Smooth muscle cell (in vitro differentiated cells): Measurements from ENCODE around the gene TCF25. TPM values are rescaled to one million over a fixed set of nuclear protein-coding genes. Genes with fewer than 3 reads are reported as not detected.

ENCODE experiments used
- DNase-seq: peaks from one replicate; lab custom pipeline; 2025; ENCODE audit not compliant: unreplicated experiment; lab: John Stamatoyannopoulos, UW
- H2AFZ ChIP-seq: fragments of 200-600 bp; sonication (generic); 2 replicates; pipeline ENCODE4 v1.6.0; 2016; ENCODE audit warnings: antibody characterized with exemption, low read depth, mild to moderate bottlenecking
- H3F3A ChIP-seq: fragments of 200-600 bp; sonication (generic); 2 replicates; pipeline ENCODE4 v1.6.0; 2017; ENCODE audit warnings: antibody characterized with exemption, low read depth
- H3K27ac ChIP-seq: fragments of 200-600 bp; sonication (generic); 2 replicates; pipeline ENCODE4 v1.5.1; 2016; ENCODE audit warnings: low read depth, mild to moderate bottlenecking
- H3K27me3 ChIP-seq: fragments of 200-600 bp; sonication (generic); 2 replicates; pipeline ENCODE4 v1.6.1; 2016; ENCODE audit warnings: low read depth, mild to moderate bottlenecking
- H3K36me3 ChIP-seq: fragments of 200-600 bp; sonication (generic); 2 replicates; pipeline ENCODE4 v1.5.1; 2016; ENCODE audit warnings: low read depth
- H3K4me1 ChIP-seq: fragments of 200-600 bp; sonication (generic); 2 replicates; pipeline ENCODE4 v1.5.1; 2016; ENCODE audit warnings: low read depth
- H3K4me2 ChIP-seq: fragments of 200-600 bp; sonication (generic); 2 replicates; pipeline ENCODE4 v1.6.0; 2016; ENCODE audit warnings: mild to moderate bottlenecking
- H3K4me3 ChIP-seq: fragments of 200-600 bp; sonication (generic); 2 replicates; pipeline ENCODE4 v1.5.1; 2016; ENCODE audit warnings: mild to moderate bottlenecking
- H3K79me2 ChIP-seq: fragments of 200-600 bp; sonication (generic); 2 replicates; pipeline ENCODE4 v1.6.0; 2016; ENCODE audit warnings: low read depth, mild to moderate bottlenecking
- H3K9ac ChIP-seq: fragments of 200-600 bp; sonication (generic); 2 replicates; pipeline ENCODE4 v1.6.0; 2016; ENCODE audit warnings: low read depth
- H3K9me3 ChIP-seq: fragments of 200-600 bp; sonication (generic); replicated peaks from 2 replicates; pipeline ENCODE4 v1.5.1; 2016; ENCODE audit warnings: low read depth
- H4K20me1 ChIP-seq: fragments of 200-600 bp; sonication (generic); 2 replicates; pipeline ENCODE4 v1.6.0; 2016; ENCODE audit warnings: low read depth
- CTCF ChIP-seq: fragments of 200-600 bp; sonication (generic); IDR thresholded peaks from 2 replicates; pipeline ENCODE4 v1.5.1; 2017; ENCODE audit warnings: borderline replicate concordance, mild to moderate bottlenecking, antibody characterized with exemption; ENCODE audit not compliant: insufficient read depth, poor library complexity, severe bottlenecking
- WGBS: methylation state at CpG from one replicate; pipeline ENCODE4 v1.1.7; 2016; ENCODE audit warnings: low lambda C conversion rate; 5-methylcytosine and 5-hydroxymethylcytosine counted together
- polyA plus RNA-seq: library from polyadenylated mRNA; unstranded; fragments of >200 nt; fragmentation: Nextera tagmentation; extraction: Ambion mirVana; gene quantifications from 2 replicates; pipeline ENCODE4 v1.2.1, GENCODE V29; 2016
- total RNA-seq: library from RNA; depleted of rRNA; stranded (reverse); fragments of >200 nt; gene quantifications from 2 replicates; pipeline ENCODE4 v1.2.3, GENCODE V29; 2014

The TCF25 gene
- total and polyA plus RNA-seq, 2 experiments from 2014 or later, result 99.8 to 174 TPM

- no peak for TF ChIP-seq CTCF
These were observed 45.8 kb upstream of the TCF25 start for GRCh38 chr16:89827383-89828198.

GRCh38 chr16:89828199-89828869, 45.1 kb upstream of the TCF25 start, which contains the start of gene SPIRE2:
SPIRE2 (plus strand) TSS chr16:89828475; CDS start chr16:89828551, 76 bp downstream.
- no peaks in the 10 kb centered on the region for H3F3A ChIP-seq
- peak within 1 kb of the TSS; percentile 62 for H3K4me3 ChIP-seq
- WGBS, result under 1% methylated on average over 38 of the region's 98 CpGs
- TF ChIP-seq CTCF, result no peak
- H4K20me1 ChIP-seq, result peaks cover 6% of the 10 kb centered on the region
- peak; percentile 53 for DNase-seq
- H3K9me3 ChIP-seq, result no peaks in the 10 kb centered on the region
- H3K79me2 ChIP-seq, result no peaks in the 10 kb centered on the region
- H3K4me1 ChIP-seq, result no peaks in the 10 kb centered on the region
- no peak within 1 kb of the TSS for H3K9ac ChIP-seq
- H2AFZ ChIP-seq, result peak within 1 kb of the TSS; percentile 66
- no peak within 1 kb of the TSS for H3K27ac ChIP-seq
- no peaks in the 10 kb centered on the region for H3K27me3 ChIP-seq
- H3K36me3 ChIP-seq, result no peaks in the 10 kb centered on the region
- peak within 1 kb of the TSS; percentile 96 for H3K4me2 ChIP-seq

More at GRCh38 chr16:89827383-89828198, 45.8 kb upstream of the TCF25 start:
- no peaks in the 10 kb centered on the region for H3K36me3 ChIP-seq
- peak; percentile 47 for DNase-seq
- no peaks in the 10 kb centered on the region for H3K27me3 ChIP-seq
- peak overlapping the region; percentile 66 for H2AFZ ChIP-seq
- peak overlapping the region; percentile 62 for H3K4me3 ChIP-seq
- peaks cover 1% of the 10 kb centered on the region for H3K4me1 ChIP-seq
- H3K9me3 ChIP-seq, result no peaks in the 10 kb centered on the region
- no peak overlapping the region for H3K9ac ChIP-seq
- no peak overlapping the region for H3K27ac ChIP-seq
- peaks cover 6% of the 10 kb centered on the region for H4K20me1 ChIP-seq
- H3F3A ChIP-seq, result no peaks in the 10 kb centered on the region
- no peaks in the 10 kb centered on the region for H3K79me2 ChIP-seq
- H3K4me2 ChIP-seq, result peak overlapping the region; percentile 96
- WGBS, result 16% methylated on average over 34 of the region's 43 CpGs

GRCh38 chr16:89828870-89829629, 44.3 kb upstream of the TCF25 start:
- DNase-seq, result no peak
- Histone ChIP-seq H3K27ac (no peak overlapping the region), H3K79me2 (no peaks in the 10 kb centered on the region), H3K4me2 (peak overlapping the region; percentile 82), H3K9ac (no peak overlapping the region), H3K27me3 (no peaks in the 10 kb centered on the region), H3K4me3 (peak overlapping the region; percentile 49), H3K36me3 (no peaks in the 10 kb centered on the region), H3K4me1 (no peaks in the 10 kb centered on the region), H3F3A (no peaks in the 10 kb centered on the region), H2AFZ (no peak overlapping the region), H3K9me3 (no peaks in the 10 kb centered on the region), H4K20me1 (peaks cover 6% of the 10 kb centered on the region)
- TF ChIP-seq CTCF, result no peak
- WGBS, result 42% methylated on average over 12 of the region's 26 CpGs
